ENCODE data around the gene SLC4A4.

Gene SLC4A4

DNA sequence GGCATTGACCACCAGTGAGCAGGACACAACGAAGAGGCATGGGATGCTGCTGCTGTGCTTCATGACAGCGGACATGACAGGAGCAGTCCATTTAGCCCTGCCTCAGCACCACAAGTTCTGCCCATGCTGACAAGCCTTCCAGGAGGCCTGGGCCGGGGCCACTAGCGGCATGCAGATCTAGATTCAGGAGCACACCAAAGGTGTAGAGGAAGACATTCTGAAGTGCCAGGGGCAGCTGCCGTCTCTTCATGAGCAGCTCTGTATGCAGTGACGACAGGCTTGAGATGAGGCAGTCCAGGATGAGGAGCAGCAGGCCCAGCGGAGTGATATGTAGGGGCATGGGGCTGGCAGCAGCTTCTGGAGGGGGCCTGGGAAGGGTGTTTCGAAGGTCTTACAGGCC, 38.5 kb upstream of the SLC4A4 start:
- no peak overlapping the region for H3K4me3 ChIP-seq (ENCODE audit: low read depth, low read length)
- TF ChIP-seq, protein P1, sequence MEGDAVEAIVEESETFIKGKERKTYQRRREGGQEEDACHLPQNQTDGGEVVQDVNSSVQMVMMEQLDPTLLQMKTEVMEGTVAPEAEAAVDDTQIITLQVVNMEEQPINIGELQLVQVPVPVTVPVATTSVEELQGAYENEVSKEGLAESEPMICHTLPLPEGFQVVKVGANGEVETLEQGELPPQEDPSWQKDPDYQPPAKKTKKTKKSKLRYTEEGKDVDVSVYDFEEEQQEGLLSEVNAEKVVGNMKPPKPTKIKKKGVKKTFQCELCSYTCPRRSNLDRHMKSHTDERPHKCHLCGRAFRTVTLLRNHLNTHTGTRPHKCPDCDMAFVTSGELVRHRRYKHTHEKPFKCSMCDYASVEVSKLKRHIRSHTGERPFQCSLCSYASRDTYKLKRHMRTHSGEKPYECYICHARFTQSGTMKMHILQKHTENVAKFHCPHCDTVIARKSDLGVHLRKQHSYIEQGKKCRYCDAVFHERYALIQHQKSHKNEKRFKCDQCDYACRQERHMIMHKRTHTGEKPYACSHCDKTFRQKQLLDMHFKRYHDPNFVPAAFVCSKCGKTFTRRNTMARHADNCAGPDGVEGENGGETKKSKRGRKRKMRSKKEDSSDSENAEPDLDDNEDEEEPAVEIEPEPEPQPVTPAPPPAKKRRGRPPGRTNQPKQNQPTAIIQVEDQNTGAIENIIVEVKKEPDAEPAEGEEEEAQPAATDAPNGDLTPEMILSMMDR (IDR thresholded peaks at IDR 0.05; ENCODE audit: borderline replicate concordance, insufficient read depth, low read depth, low read length) = no peak

DNA sequence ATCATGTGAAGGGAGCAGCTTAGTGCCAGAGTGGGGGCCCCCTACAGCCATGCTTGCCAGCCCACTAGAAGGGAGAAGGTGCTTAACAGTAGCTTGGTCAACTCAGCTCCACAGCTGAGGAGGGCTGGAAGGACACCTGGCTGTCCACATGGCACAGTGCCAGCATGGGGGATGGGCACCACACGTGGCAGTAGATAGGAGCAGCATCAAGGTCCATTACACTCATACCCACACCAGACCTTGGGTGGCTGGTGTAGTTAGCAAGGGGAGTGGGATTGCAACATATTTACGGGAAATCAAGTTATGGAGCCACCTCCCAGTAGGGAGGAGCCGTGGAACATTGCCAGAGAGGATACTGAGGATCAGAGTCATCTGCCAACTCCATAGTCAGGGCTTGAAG, 37.9 kb upstream of the SLC4A4 start:
- TF ChIP-seq, protein P1 (IDR thresholded peaks at IDR 0.05; ENCODE audit: borderline replicate concordance, insufficient read depth, low read depth, low read length) = no peak
- H3K4me3 ChIP-seq (ENCODE audit: low read depth, low read length) = no peak overlapping the region

DNA sequence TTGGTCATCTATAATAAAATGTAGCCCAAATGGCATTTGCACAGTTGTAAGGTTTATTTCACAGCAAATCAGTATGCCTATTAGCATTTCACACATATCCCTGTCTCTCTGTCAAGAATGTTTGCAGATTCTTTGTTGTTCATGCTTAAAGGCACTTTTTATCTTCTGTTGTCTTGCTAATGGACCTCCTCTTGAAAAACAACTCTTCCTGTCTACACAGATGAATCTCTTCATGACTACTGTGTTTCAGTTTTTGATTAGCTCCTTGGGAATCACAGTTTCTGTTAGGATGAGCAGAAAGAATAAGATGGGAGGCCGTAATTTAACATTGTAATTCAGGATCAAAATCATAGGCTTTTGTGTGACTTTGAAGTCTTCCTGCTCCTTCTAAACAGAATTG, 35.5 kb upstream of the SLC4A4 start:
- TF ChIP-seq, protein P1 (IDR thresholded peaks at IDR 0.05; ENCODE audit: borderline replicate concordance, insufficient read depth, low read depth, low read length) = no peak
- H3K4me3 ChIP-seq (ENCODE audit: low read depth, low read length) = no peak overlapping the region

DNA sequence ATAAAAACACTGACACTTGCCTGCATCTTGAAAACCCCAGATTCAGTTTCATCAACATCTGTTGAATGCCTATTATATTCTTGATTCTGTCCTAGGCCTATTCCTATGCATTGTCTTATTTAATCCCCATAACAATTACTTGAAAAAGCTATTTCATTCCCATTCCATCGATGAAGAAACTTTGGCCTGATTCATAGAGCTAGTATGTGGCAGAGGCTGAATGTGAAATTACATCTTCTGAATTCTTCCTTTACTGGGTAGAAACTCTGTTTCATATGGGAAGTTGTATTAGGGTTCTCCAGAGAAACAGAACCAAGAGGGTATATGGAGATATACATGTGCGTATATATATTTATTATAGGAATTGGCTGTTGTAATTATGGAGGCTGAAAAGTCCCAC, 35.0 kb upstream of the SLC4A4 start:
- TF ChIP-seq, protein P1 (IDR thresholded peaks at IDR 0.05; ENCODE audit: borderline replicate concordance, insufficient read depth, low read depth, low read length) = no peak
- no peak overlapping the region for H3K4me3 ChIP-seq (ENCODE audit: low read depth, low read length)

DNA sequence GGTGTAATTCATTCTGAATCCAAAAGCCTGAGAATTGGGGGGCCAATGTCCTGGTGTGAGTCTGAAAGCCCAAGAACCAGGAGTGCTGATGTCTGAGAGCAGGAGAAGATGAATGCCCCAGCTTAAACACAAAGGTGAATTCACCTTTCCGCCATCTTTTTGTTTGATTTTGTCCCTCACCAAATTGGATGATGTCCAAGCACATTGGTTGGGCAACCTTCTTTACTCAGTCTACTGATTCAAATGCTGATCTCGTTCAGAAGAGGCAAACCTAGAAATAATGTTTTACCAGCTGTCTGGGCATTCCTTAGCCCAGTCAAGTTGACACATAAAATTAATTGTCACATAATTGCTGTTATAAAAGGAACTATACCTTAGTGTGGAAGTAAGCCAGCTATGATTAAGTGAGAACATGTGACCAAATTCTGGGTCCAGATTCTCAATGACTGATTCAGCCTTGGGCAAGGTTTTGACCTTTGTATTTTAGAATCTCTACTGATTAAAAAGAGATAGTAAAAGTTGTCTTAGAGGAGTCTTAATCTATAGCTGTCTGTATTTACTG, 34.5 kb upstream of the SLC4A4 start:
- H3K4me3 ChIP-seq (ENCODE audit: low read depth, low read length) = no peak overlapping the region
- TF ChIP-seq, protein P1 (IDR thresholded peaks at IDR 0.05; ENCODE audit: borderline replicate concordance, insufficient read depth, low read depth, low read length) = no peak

DNA sequence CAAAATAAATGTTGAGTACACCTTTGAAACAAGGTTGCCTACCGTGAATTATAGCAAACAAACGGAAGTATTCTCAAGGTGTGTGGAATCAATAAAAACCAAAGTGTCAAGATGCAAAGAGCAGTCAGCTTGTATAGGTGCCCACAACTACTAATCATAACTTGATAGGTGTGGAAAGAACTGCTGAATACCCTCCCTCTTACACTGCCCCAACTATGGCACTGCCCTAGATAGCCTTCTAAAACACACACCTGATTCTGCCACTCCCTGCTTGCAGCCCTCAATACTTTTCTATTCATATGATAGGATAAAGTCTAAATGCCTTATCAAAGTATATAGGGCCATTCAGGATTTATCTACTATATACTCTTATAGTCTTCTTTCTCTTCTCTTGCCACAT, 31.1 kb upstream of the SLC4A4 start:
- H3K4me3 ChIP-seq (ENCODE audit: low read depth, low read length) = no peak overlapping the region
- TF ChIP-seq, protein P1 (IDR thresholded peaks at IDR 0.05; ENCODE audit: borderline replicate concordance, insufficient read depth, low read depth, low read length) = no peak

DNA sequence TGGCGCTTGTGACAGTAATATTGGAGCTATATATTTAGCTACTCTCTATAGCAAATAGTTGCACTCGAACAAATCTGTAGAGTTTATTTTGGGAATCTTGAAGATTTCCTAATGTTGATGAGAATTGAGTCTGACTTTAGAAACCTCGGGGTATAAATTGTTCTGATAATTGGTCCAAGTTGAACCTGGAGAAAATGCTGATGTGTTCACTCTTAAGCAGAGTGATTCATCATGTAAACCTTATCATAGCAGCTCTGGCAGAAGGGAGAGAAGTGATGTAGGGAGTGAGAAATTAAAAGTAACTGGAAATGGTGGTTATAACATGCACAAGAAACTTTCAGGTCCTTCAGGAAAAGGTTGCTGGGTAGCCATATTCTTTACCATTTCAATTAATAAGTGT, 16.4 kb upstream of the SLC4A4 start:
- TF ChIP-seq, protein P1 (IDR thresholded peaks at IDR 0.05; ENCODE audit: borderline replicate concordance, insufficient read depth, low read depth, low read length) = no peak
- H3K4me3 ChIP-seq (ENCODE audit: low read depth, low read length) = no peak overlapping the region
